ENCODE data around the gene DDIT3.
"Not testable (repeated sequence)": the region's sequence is repeated elsewhere in the genome, so short reads cannot be mapped to it uniquely, and the experiment has no call there.

Gene DDIT3

GRCh38 chr12:57525615-57526383 is 5.5 kb upstream of the DDIT3 start:
- no peak for DNase-seq (ENCODE audit: low spot score)

DNA sequence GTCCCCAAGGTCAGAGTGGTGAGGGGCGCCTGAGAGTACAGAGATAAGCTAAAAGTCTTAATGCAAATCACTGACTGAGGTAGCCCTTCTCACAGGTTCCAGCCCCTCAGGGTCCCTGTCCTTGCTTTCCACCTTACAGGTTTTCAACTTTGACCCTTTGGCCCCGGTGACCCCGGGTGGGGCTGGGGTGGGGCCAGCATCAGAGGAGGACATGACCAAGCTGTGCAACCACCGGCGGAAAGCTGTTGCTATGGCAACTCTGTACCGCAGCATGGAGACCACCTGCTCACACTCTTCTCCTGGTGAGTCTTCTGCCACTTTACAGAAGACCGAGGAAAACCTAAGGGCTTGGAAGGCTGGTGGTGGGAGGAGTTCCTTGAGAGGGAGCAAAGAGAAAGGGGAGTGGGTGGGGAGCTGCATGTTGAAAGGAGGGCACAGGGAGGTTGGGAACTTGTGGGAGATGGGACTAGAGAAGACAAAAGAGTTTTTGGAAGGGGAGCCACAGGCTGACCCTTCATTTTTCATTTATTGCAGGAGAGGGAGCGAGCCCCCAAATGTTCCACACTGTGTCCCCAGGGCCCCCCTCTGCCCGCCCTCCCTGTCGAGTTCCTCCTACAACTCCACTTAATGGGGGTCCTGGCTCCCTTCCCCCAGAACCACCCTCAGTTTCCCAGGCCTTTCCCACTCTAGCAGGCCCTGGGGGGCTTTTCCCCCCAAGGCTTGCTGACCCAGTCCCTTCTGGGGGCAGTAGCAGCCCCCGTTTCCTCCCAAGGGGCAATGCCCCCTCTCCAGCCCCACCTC is 4.7 kb upstream of the DDIT3 start:
- DNase-seq (ENCODE audit: low spot score), result no peak

DNA sequence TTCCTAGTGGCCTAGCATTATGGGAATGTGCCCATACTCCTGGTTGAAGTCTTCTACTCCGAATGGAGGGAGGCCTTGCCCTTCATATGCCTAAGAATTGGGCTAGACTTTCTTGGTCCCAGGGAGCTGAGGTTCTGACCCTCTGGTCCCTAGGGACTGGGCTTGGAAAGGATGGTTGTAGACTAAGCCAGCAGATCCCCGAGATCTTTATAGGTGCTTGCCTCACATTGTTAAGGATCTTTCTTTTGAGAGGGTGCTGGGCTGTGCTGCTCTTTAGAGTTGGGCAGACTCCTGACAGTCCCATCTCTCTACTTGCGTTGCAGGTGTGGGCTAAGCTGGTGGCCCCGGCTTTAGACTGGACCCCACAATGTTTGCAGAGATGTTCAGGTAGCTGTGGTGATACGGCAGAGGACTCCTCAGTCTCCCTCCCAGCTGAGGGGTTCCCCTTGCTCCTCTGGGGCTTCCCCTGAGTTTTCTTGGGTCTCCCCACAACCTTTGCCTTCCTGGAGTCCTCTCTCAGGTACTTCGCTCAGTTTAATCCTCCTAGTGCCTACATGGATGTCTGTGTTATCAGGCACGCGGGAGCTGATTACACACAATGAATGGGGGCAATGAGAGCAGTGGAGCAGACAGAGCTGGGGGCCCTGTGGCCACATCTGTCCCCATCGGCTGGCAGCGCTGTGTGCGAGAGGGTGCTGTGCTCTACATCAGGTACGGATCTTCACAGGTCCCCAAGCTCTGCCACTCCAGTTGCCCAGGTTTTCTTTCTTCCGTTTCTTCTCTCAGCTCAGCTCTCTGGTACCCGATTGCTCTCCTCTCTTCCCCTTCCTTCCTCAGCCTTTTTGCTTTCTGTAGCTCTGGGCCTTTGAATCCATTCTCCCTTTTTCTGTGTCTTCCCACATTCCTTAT is 3.6 kb upstream of the DDIT3 start:
- DNase-seq (ENCODE audit: low spot score), result no peak

DNA sequence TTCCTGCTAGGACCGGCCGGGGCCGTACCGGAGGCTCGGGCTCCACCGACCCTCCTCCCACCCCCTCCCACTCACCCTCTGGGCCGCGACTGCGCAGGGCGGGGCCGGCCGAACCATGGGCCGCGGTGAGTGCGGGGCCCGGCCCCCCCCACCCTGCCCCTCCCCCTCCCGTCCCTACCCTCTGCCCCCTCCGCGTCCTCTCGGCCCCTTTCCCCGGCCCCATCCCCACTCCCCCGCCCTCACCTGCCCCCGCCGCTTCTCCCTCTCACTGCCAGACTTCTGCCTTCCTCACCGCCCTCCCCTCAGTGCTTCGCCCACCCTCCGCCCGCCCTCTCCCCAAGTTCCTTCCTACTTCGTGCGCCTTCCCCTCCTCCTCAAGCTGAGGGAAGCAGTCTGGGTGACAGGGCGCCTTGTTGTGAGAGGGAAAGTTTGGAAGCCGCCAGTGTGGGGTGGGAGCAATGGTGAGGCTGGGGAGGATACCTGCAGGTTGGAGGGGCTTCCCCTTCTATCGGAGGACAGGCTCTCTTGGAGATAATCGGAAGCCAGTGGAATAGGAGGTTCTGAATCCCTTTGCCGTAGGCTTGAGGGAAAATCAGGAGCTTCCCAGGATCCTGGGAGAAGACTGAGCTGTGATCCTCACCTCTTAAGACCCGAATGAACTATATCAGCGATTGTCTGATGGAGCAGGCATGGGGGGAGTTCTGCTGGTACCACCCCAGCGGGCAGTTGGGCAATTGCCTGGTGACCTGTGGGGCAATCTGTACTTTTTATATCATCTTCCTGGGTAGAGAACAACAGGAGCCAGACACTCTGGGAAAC is 2.8 kb upstream of the DDIT3 start:
- DNase-seq (ENCODE audit: low spot score), result peak; percentile 31

DNA sequence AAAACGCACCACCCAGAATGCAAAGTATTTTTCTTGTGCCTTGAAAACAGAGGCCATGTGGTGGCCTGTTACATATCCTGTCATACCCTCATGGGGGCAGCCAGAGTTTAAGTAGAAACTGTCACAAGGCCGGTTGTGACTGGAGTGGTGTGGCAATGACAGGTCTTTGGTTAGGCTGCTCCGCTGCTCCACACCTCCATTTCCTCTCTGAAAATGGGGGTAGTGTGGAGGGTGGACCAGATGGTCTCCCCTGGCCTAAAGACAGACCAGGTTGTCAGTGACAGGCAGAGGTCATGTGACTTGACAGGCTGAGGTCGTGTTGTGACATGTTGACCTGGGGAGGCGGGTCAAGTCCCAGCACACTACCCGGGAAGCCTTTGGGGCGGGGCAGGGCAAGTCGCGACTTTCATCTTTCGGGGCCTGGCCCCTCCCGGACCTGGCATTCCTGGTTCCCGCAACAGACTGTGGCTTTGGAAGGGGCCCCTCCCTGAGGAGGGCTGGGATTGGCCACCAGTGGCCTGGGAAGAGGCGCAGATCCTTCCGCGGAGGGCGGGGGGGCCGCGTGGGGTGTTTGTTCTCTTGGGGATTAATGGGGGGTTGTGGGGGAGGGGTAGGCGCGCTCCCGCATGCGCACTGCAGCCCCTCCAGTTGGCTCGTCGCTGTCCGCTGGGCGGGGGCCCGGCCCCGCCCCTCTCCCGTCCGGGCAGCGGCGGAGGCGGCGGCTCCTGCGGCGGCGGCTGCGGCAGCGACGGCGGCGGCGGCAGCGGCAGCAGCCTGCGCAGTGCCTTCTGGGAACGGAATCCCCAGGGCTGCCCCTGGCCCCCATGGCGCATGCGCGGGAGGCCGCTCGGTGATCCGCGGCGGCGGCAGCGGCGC is 1.9 kb upstream of the DDIT3 start, which contains the start of gene MBD6:
MBD6 (plus strand) TSS at position 814 of the 876 bp plus-strand sequence. CDS start 1,480 bp downstream, outside the sequence.
- peak; percentile 87 for DNase-seq (ENCODE audit: low spot score)

DNA sequence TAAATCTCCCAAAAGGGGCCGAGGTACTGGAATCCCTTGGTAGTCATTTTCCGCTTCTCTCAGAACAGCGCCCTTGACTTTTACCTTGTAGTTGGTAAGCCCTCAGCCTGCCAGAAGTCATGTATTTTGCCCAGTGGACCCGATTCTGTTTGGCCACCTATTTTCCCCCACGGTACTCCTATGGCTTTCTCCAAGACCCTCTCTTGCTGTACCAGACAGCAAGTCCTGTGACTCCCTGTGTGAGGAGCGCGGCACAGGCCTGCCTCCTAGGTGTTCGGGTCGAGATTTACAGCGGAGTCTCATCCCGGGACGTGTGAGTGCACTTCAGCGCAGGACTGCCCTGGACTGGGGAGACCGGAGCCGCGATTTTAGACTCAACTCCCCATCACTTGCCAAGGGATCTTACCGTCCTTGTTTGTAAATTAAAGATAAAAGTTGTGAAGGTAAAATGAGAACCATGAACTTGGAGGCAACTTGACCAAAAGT is 1.3 kb upstream of the DDIT3 start:
- no peak for DNase-seq (ENCODE audit: low spot score)

GRCh38 chr12:57519796-57520052 is 590 bp downstream of the DDIT3 start:
- DNase-seq (ENCODE audit: low spot score), result peak; percentile 35

GRCh38 chr12:57518920-57519795 is 1.2 kb downstream of the DDIT3 start:
- peak; percentile 18 for DNase-seq (ENCODE audit: low spot score)

DNA sequence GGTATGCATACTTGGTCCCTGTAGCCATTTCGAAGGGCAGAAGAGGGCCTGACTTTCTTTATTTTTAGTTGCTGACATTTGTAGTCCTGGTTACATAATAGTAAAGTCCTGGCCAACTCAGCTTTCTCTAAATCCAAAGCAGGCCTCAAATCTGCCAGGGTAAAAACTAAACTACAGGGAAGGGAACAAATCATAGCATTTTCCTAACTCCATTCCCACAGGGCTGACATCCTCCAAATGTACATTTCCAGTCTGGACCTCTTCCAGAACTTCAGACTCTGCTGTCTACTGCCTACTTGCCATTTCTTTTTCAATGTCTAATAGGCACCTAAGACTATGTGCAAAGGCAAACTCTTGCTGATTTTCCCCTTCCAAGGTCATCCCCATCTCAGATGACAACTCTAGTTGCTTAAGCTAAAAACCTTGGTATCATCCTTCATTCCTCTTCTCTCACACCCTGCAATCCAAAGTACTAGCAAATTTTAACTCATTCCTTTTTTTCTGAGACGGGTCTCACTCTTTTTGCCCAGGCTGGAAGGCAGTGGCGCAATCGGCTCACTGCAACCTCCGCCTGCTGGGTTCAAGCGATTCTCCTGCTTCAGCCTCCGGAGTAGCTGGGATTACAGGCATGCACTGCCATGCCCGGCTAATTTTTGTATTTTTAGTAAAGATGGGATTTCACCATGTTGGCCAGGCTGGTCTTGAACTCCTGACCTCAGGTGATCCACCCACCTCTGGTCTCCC is 2.0 kb downstream of the DDIT3 start:
- DNase-seq (ENCODE audit: low spot score), result no peak

- DNase-seq (ENCODE audit: low spot score), result not testable (repeated sequence)
Measured at GRCh38 chr12:57517718-57518117, 2.6 kb downstream of the DDIT3 start.

DNA sequence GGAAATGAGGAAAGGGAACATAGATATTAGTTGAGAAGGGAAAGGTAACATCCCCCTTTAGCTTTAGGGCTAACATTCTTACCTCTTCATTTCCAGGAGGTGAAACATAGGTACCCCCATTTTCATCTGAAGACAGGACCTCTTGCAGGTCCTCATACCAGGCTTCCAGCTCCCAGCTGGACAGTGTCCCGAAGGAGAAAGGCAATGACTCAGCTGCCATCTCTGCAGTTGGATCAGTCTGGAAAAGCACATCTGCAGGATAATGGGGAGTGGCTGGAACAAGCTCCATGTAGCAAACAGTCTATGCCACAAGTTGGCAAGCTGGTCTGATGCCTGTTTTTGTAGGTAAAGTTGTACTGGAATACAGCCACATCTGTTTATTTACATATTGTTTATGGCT is 3.1 kb downstream of the DDIT3 start:
- no peak for DNase-seq (ENCODE audit: low spot score)

DNA sequence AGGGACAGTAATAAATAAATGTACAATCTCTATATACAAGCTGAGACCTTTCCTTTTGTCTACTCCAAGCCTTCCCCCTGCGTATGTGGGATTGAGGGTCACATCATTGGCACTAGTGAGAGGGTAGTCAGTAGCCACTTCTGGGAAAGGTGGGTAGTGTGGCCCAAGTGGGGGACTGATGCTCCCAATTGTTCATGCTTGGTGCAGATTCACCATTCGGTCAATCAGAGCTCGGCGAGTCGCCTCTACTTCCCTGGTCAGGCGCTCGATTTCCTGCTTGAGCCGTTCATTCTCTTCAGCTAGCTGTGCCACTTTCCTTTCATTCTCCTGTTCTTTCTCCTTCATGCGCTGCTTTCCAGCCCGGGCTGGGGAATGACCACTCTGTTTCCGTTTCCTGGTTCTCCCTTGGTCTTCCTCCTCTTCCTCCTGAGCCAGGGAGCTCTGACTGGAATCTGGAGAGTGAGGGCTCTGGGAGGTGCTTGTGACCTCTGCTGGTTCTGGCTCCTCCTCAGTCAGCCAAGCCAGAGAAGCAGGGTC is 3.6 kb downstream of the DDIT3 start:
- no peak for DNase-seq (ENCODE audit: low spot score)

DNA sequence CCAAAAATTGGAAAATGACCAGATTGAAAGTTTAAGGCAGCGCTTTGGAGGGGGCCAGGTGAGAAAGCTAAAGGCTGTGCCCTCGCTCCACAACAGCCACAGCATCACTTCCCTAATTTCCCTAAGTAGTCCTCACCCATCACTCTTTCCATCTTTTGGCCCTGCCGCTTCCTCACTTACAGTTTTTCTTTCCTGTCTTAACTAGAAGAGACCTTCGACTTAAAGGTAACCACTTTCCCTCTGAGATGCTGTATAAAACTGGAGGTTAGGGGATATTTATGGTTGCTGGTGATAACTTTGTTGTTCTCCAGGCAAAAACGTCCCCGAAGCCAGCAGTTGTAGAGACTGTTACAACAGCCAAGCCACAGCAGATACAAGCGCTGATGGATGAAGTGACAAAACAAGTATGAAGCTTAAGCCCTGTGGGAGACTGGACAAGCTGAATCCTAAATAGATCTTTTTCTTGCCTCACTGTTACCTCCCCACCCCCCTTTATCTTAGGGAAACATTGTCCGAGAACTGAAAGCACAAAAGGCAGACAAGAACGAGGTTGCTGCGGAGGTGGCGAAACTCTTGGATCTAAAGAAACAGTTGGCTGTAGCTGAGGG is 4.3 kb downstream of the DDIT3 start:
- no peak for DNase-seq (ENCODE audit: low spot score)

DNA sequence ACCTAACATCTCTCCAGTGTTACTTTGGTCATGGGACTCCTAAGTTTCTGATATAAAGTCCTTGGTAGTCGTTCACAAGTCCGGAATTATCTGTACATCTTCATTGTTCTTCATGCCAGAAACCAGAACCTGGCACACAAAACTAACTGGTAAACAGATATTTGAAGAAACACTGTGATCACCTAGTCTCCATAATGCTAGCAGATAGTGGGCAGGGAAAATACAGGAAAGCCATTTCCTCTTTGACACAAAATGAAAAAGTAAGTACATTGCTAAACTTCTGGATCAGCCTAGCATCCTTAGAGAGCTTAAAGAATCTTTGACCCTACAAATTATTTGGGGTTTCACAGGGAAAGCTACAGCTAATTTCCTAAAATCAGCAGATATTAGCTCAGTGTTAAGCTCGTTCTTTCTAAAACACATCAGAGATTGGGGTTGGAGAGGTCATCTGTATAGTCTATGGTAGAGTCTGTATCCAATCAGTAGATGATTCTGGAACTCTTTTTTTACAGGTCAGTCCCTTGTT is 4.8 kb downstream of the DDIT3 start:
- no peak for DNase-seq (ENCODE audit: low spot score)

DNA sequence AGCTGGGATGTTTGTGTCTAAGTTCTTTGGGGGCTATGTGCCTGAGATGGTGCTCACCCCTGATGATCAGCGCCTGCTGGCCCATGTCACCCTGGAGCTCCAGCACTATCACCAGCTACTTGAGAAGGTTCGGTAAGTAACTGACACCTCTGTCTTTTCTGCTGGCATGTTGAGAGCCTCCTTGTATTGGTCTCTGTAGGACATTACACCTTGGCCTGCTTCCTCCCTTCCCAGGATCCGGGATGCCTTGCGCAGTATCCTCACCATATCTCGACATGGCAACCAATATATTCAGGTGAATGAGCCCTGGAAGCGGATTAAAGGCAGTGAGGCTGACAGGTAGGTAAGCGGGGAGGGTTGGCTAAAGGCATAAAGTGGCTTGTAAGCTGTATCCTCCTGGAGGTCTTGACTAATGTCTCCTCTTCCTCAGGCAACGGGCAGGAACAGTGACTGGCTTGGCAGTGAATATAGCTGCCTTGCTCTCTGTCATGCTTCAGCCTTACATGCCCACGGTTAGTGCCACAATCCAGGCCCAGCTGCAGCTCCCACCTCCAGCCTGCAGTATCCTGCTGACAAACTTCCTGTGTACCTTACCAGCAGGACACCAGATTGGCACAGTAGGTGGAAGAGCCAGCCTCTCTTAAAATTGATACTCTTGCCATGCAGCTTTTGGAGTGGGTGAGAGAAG is 5.5 kb downstream of the DDIT3 start:
- DNase-seq (ENCODE audit: low spot score), result no peak

- not testable (repeated sequence) for DNase-seq (ENCODE audit: low spot score)
Measured at GRCh38 chr12:57514246-57514645, 6.1 kb downstream of the DDIT3 start.

DNA sequence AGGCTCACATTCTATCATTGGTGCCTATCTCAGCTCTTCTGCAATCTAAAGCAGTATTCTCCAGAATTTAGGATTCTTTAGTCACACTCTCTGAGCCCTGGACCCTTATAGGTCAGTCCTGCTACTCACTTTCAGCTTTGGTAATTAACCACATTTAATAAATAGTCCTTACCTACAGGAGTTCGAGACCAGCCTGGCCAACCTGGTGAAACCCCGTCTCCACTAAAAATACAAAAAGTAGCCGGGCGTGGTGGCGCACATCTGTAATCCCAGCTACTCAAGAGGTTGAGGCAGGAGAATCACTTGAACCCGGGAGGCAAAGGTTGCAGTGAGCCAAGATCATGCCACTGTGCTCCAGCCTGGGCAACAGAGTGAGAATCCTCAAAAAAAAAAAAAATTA is 6.6 kb downstream of the DDIT3 start:
- not testable (repeated sequence) for DNase-seq (ENCODE audit: low spot score)
